Smooth muscle cell of the pulmonary artery (primary cell): ENCODE data around the gene HEPHL1. TPM values are rescaled to one million over a fixed set of nuclear protein-coding genes. Genes with fewer than 3 reads are reported as not detected.

ENCODE experiments used
- total RNA-seq: library from RNA; depleted of rRNA; stranded (reverse); fragments of >200 nt; gene quantifications from 2 replicates; pipeline ENCODE4 v1.2.3, GENCODE V29; 2014

The HEPHL1 gene
- total RNA-seq = not detected in 2 replicates

GRCh38 chr11:94020777-94021481 lies at the start of gene HEPHL1:
Gene HEPHL1, plus strand, starts transcription at chr11:94021354. Its CDS starts 15 bp downstream, at chr11:94021369.

GRCh38 chr11:94128746-94129511 lies 107.8 kb downstream of the HEPHL1 start, which contains the start of gene PANX1:
Gene PANX1, plus strand, starts transcription at chr11:94128841. Its CDS starts 472 bp downstream, at chr11:94129313.

Other genes with a start within 250 kb of the HEPHL1 start
- 19.7 and 23.1 TPM in 2 replicates for gene MED17, start 237.1 kb upstream of the HEPHL1 start, total RNA-seq
- 0.03 and 0.20 TPM in 2 replicates for gene VSTM5, start 170.7 kb upstream of the HEPHL1 start, total RNA-seq
- 69.0 and 69.3 TPM in 2 replicates for gene PANX1, start 107.5 kb downstream of the HEPHL1 start, total RNA-seq